Suprapubic skin (tissue), 4 donors: ENCODE data around the gene HTRA2. TPM values are rescaled to one million over a fixed set of nuclear protein-coding genes. Genes with fewer than 3 reads are reported as not detected.

Experiments
- DNase-seq, 2 donors: peaks; one replicate each; pipeline ENCODE4 v3.0.0-alpha.2; 2019; ENCODE audit warnings: low spot score in 2 of 2
- H3K27ac ChIP-seq: fragments of 200-600 bp; sonication (generic); one replicate; pipeline ENCODE4 v1.5.1; 2019
- H3K27me3 ChIP-seq: fragments of 200-600 bp; sonication (generic); one replicate; pipeline ENCODE4 v1.5.1; 2019
- H3K36me3 ChIP-seq: fragments of 200-600 bp; sonication (generic); one replicate; pipeline ENCODE4 v1.5.1; 2019
- H3K4me1 ChIP-seq: fragments of 200-600 bp; sonication (generic); one replicate; pipeline ENCODE4 v1.5.1; 2019
- H3K4me3 ChIP-seq: fragments of 200-600 bp; sonication (generic); one replicate; pipeline ENCODE4 v1.5.1; 2019; ENCODE audit warnings: mild to moderate bottlenecking
- H3K9me3 ChIP-seq: fragments of 200-600 bp; sonication (generic); one replicate; pipeline ENCODE4 v1.5.1; 2019
- CTCF ChIP-seq, 2 donors: fragments of 200-600 bp in 1 of 2; fragments of 450-650 bp in 1 of 2; sonication (generic) in 1 of 2; IDR thresholded peaks; one replicate each; pipeline ENCODE4 v1.5.1; 2016 to 2019; ENCODE audit warnings: antibody characterized with exemption in 2 of 2, mild to moderate bottlenecking in 1 of 2, moderate library complexity in 1 of 2
- EP300 ChIP-seq: sonication (generic); formaldehyde crosslinking; IDR thresholded peaks from one replicate; pipeline ENCODE4 v1.6.1; 2017; ENCODE audit warnings: antibody characterized with exemption
- POLR2A ChIP-seq, 2 donors: fragments of 450-650 bp; IDR thresholded peaks; one replicate each; pipeline ENCODE4 v1.6.1; 2017; ENCODE audit warnings: antibody characterized with exemption in 2 of 2, mild to moderate bottlenecking in 2 of 2, moderate library complexity in 2 of 2
- POLR2AphosphoS5 ChIP-seq, 3 donors: sonication (generic); formaldehyde crosslinking; IDR thresholded peaks; one replicate each; pipeline ENCODE4 v1.6.1; 2017; ENCODE audit warnings: antibody characterized with exemption in 3 of 3
- WGBS: methylation state at CpG from one replicate; pipeline ENCODE4 v1.1.5; 2018; 5-methylcytosine and 5-hydroxymethylcytosine counted together
- total RNA-seq, 4 donors: library from RNA; depleted of rRNA; stranded (reverse); fragments of >200 nt; gene quantifications; one replicate each; pipeline ENCODE4 v1.1.0, GENCODE V29; 2016

The HTRA2 gene
- total RNA-seq, 4 donors from 2014 or later: 23.7 to 31.2 (median 27.1) TPM

DNA sequence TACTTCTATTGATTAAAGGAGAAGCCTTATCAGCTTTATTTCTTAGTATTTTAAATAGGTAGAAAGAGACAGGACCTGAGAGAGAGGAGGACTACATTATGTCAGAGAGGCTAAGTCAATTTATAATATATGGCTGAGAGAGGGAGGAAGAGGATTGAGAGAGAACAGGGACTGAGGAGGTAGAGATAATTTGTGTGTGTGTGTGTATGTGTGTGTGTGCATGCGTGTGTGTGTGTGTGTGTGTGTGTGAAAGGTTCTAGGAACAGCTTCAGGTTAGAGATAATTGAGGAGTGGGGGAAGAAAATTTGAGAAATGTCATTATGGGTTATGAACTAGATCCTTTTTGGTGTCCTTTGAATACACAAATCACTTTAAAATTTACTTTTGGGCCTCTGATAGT is 40.0 kb downstream of the HTRA2 start:
- Histone ChIP-seq H3K4me1 (peaks cover 3% of the 10 kb centered on the region), H3K27me3 (no peaks in the 10 kb centered on the region), H3K27ac (no peak overlapping the region), H3K36me3 (no peaks in the 10 kb centered on the region), H3K9me3 (no peaks in the 10 kb centered on the region), H3K4me3 (no peak overlapping the region)
- DNase-seq: no peak
- TF ChIP-seq CTCF (IDR thresholded peaks at IDR 0.05): no peak
- 28% methylated on average over 1 of the region's 1 CpG for WGBS

GRCh38 chr2:74571058-74571457 is 41.3 kb downstream of the HTRA2 start:
- H3K9me3 ChIP-seq: no peaks in the 10 kb centered on the region
- H3K4me1 ChIP-seq: peaks cover 7% of the 10 kb centered on the region
- DNase-seq: no peak
- no peaks in the 10 kb centered on the region for H3K36me3 ChIP-seq
- H3K4me3 ChIP-seq: no peak overlapping the region
- no peaks in the 10 kb centered on the region for H3K27me3 ChIP-seq
- TF ChIP-seq POLR2A (IDR thresholded peaks at IDR 0.05): no peak
- TF ChIP-seq EP300: no peak
- TF ChIP-seq POLR2AphosphoS5 (IDR thresholded peaks at IDR 0.05): no peak
- TF ChIP-seq CTCF (IDR thresholded peaks at IDR 0.05): no peak
- no peak overlapping the region for H3K27ac ChIP-seq
- 84% methylated on average over 1 of the region's 1 CpG for WGBS

DNA sequence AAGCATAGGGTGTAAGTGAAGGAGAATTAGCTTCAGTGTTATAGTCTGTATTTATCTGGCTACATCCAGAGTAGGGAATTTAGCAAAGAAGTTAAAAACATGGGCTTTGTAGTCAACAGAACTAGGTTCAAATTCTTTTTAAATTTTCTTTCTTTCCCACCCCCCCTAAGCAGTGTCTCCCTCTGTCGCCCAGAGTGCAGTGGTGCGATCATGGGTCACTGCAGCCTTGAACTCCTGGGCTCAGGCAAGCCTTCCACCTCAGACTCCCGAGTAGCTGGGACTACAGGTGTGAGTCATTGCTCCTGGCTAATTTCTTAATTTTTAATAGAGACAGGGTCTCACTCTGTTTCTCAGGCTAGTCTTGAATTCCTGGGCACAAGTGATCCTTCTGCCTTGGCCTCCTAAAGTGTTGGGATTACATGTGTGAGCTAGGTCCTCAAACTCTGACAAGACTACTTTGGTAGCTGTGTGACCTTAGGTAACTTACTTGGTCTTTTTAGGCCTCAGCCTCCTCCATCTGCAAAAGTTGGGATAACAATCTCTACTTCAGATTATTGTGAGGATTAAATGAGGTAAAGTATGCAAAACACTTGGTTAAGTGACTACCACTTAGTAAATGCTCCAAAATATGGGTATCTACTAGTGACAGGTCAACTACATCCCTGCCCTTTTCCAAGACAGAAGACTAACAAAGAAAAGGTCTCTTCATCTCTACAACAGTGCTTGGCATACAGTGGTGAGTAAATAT is 42.6 kb downstream of the HTRA2 start:
- H3K9me3 ChIP-seq: no peaks in the 10 kb centered on the region
- H3K4me3 ChIP-seq: no peak overlapping the region
- TF ChIP-seq EP300 (no peak), POLR2A (IDR thresholded peaks at IDR 0.05) (no peak), CTCF (IDR thresholded peaks at IDR 0.05) (no peak), POLR2AphosphoS5 (IDR thresholded peaks at IDR 0.05) (no peak)
- H3K27ac ChIP-seq: no peak overlapping the region
- H3K36me3 ChIP-seq: no peaks in the 10 kb centered on the region
- peaks cover 6% of the 10 kb centered on the region for H3K4me1 ChIP-seq
- 75% methylated on average over 3 of the region's 3 CpGs for WGBS
- DNase-seq: no peak
- no peaks in the 10 kb centered on the region for H3K27me3 ChIP-seq

DNA sequence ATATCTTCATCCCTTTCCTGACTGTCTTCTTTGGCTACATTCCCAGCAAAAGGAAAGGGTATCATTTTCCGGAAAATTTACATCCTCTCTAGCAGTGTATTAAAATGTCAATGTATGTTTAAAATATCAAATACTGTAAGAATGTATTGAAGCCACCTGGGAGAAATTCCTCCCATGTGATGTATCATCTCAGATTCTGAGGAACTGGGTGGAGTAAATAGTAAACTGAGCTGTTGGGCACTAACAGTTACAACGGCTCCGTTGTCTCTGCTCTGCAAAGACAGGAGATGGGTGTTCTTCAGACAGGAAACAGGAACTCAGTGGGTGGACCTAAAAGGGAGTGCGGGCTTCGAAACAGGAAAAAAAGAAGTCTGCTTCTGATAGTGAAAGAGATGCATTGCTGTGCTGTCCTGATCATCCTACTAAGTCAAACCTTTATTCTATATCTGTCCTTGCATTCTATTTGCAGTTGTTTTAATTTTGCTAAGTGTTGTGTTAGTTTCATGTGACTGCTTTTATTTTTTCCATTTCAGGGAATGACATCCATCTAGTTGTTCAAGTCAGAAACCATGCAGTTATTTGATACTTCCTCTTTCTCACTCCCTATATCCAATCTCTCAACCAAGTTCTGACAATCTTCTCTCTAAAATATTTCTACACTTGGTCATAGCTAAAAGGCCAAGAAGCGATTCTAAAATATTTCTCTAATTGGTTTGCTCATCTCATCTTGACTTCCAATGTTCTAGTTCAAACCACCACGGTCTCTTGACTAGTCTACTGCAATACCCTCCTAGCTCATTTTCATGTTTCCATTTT is 44.2 kb downstream of the HTRA2 start:
- WGBS: 39% methylated on average over 7 of the region's 7 CpGs
- no peak for DNase-seq
- no peaks in the 10 kb centered on the region for H3K9me3 ChIP-seq
- H3K36me3 ChIP-seq: no peaks in the 10 kb centered on the region
- no peak for TF ChIP-seq POLR2A (IDR thresholded peaks at IDR 0.05)
- TF ChIP-seq CTCF (IDR thresholded peaks at IDR 0.05): no peak
- TF ChIP-seq EP300: no peak
- TF ChIP-seq POLR2AphosphoS5 (IDR thresholded peaks at IDR 0.05): no peak
- H3K27me3 ChIP-seq: no peaks in the 10 kb centered on the region
- no peak overlapping the region for H3K27ac ChIP-seq
- H3K4me3 ChIP-seq: no peak overlapping the region
- H3K4me1 ChIP-seq: peaks cover 6% of the 10 kb centered on the region

- H3K4me3 ChIP-seq: no peak overlapping the region
- WGBS: 76% methylated on average over 4 of the region's 4 CpGs
- H3K9me3 ChIP-seq: no peaks in the 10 kb centered on the region
- H3K36me3 ChIP-seq: no peaks in the 10 kb centered on the region
- H3K27me3 ChIP-seq: no peaks in the 10 kb centered on the region
- H3K4me1 ChIP-seq: peaks cover 6% of the 10 kb centered on the region
- H3K27ac ChIP-seq: no peak overlapping the region
- DNase-seq: no peak
- TF ChIP-seq CTCF (IDR thresholded peaks at IDR 0.05): no peak
- TF ChIP-seq EP300: no peak
- TF ChIP-seq POLR2A (IDR thresholded peaks at IDR 0.05): no peak
- no peak for TF ChIP-seq POLR2AphosphoS5 (IDR thresholded peaks at IDR 0.05)
These were observed 45.6 kb downstream of the HTRA2 start for GRCh38 chr2:74575320-74575719.
